Hepatocyte (in vitro differentiated cells): Measurements from ENCODE around the gene TMPRSS9.

Experiments used
- CTCF ChIP-seq: fragments of 200-600 bp; sonication (generic); IDR thresholded peaks from 2 replicates; pipeline ENCODE4 v1.5.1; 2016; ENCODE audit warnings: antibody characterized with exemption, mild to moderate bottlenecking; ENCODE audit not compliant: poor library complexity
- EZH2 ChIP-seq: fragments of 200-600 bp; sonication (generic); IDR thresholded peaks from 2 replicates; pipeline ENCODE4 v1.6.1; 2016; ENCODE audit warnings: antibody characterized with exemption, mild to moderate bottlenecking, borderline replicate concordance
- EZH2phosphoT487 ChIP-seq: fragments of 200-600 bp; sonication (generic); IDR thresholded peaks from one replicate; pipeline ENCODE4 v1.6.1; 2018; ENCODE audit warnings: antibody characterized with exemption, mild to moderate bottlenecking, low read depth, moderate library complexity; ENCODE audit not compliant: unreplicated experiment, severe bottlenecking

- no peak for TF ChIP-seq CTCF
- TF ChIP-seq EZH2phosphoT487, result no peak
- no peak for TF ChIP-seq EZH2
Observed at GRCh38 chr19:2320049-2320448, 40.0 kb upstream of the TMPRSS9 start.
